Stimulated activated CD8-positive, alpha-beta memory T cell treated with anti-CD3 and anti-CD28 coated beads, Interleukin-15, amount 100 ng/mL, for 24 hours (primary cell): ENCODE results near the gene LENG1.

Experiments
- DNase-seq: peaks from one replicate; pipeline ENCODE4 v3.0.0-alpha.2; 2020; ENCODE audit warnings: low read depth

LENG1 gene

DNA sequence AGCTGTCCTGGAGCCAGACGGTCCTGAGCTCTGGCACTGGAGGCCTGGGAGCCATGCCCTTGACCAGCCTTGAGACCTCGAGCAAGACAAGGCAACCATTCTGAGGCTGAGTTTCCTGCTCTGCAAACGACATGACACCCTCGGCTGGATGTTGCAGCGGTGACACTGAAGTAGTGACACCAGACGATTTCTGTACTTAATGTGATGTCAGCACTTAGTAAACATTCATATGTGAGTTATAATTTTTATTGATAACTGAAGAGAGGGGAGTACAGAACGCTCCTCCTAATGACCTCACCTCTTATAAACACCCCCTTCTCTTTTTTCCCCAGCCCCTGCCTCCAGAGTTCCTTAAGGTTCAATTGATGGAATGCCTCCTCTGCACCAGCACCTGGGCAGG is 51.0 kb downstream of the LENG1 start:
- no peak for DNase-seq

- DNase-seq = no peak
Measured at GRCh38 chr19:54107876-54108490, 51.5 kb downstream of the LENG1 start.

DNA sequence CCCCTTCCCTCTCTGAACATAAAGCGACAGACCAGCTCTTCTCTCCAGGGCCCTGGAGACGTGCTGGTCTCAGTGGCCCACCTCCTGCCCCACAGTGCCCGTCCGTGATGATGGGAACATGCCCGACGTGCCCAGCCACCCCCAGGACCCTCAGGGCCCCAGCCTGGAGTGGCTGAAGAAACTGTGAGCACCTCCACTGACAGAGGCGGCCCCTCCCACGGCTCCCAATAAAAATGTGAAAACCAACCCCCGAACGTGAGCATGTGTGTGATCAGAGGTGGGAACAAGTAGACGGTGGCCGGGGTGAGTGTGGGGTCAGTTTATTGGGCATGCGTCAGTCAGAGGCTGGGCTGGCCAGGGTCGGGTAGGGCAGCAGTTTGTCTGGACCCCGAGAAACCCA is 52.8 kb downstream of the LENG1 start:
- no peak for DNase-seq

DNA sequence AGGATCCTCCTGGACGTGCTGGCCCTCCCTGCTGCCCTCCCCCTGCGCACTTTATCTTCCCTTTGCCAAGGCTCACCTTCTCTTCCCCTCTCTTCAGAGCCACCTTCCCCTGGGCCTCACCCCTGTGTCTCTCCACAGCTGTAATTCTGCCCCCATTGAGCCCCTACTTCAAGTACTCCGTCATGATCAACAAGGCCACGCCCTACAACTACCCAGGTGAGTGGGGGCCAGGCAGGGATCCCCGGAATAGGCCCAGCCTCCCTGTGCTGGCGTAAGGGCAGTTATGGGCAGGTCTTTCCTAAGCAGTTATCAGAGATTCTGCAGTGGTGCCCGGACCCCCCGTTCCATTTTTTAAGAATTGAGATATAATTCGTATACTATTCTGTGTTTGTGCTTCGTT is 53.7 kb downstream of the LENG1 start:
- DNase-seq = no peak
